ENCODE results near the gene ODAD4.

Gene ODAD4

DNA sequence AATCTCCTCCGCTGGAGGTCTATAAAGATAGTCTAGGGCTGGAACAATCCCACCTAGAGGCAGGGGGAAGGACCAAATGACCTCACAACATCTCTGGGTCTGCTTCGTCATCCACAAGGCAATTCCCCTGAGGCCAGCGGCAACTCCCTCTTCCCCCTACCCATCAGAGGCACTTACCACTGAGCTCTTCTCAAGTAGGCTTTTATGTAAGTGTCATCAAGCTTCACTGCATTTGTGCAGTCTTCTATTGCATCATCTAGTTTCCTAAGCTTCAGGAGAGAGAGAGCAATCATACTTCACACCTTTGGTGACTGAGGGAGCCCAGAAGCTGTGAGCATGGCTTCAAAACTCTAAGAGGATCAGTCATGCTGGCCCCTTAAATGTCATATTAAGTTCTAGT, 57.2 kb downstream of the ODAD4 start:
- H3K9me2 ChIP-seq (replicated peaks; ENCODE audit: low read depth, low read length), result no peaks in the 10 kb centered on the region
- H3K4me1 ChIP-seq (ENCODE audit: insufficient read depth, low read length, poor library complexity, severe bottlenecking), result no peaks in the 10 kb centered on the region
- TF ChIP-seq, protein P1, sequence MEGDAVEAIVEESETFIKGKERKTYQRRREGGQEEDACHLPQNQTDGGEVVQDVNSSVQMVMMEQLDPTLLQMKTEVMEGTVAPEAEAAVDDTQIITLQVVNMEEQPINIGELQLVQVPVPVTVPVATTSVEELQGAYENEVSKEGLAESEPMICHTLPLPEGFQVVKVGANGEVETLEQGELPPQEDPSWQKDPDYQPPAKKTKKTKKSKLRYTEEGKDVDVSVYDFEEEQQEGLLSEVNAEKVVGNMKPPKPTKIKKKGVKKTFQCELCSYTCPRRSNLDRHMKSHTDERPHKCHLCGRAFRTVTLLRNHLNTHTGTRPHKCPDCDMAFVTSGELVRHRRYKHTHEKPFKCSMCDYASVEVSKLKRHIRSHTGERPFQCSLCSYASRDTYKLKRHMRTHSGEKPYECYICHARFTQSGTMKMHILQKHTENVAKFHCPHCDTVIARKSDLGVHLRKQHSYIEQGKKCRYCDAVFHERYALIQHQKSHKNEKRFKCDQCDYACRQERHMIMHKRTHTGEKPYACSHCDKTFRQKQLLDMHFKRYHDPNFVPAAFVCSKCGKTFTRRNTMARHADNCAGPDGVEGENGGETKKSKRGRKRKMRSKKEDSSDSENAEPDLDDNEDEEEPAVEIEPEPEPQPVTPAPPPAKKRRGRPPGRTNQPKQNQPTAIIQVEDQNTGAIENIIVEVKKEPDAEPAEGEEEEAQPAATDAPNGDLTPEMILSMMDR (conservative IDR thresholded peaks at IDR 0.05; ENCODE audit: low read length), result no peak
- no peak for TF ChIP-seq EZH2phosphoT487 (IDR thresholded peaks at IDR 0.05; ENCODE audit: borderline replicate concordance)
- H3K9ac ChIP-seq (ENCODE audit: low read depth, low read length, poor library complexity, severe bottlenecking), result no peak overlapping the region
- H3K36me3 ChIP-seq (ENCODE audit: insufficient read depth, low read length), result peaks cover 95% of the 10 kb centered on the region; the same call in 1 of the 2 replicates
- no peaks in the 10 kb centered on the region for H3K9me3 ChIP-seq (ENCODE audit: insufficient read depth, low read depth, low read length)
- no peaks in the 10 kb centered on the region for H4K20me1 ChIP-seq (ENCODE audit: insufficient read depth, low read length, poor library complexity, severe bottlenecking)
- H2AFZ ChIP-seq (ENCODE audit: low read length), result no peak overlapping the region
- H3K4me3 ChIP-seq (ENCODE audit: low read length, poor library complexity, severe bottlenecking), result no peak overlapping the region
- H3K79me2 ChIP-seq (ENCODE audit: insufficient read depth, low read length), result no peaks in the 10 kb centered on the region
- no peak overlapping the region for H3K4me2 ChIP-seq (ENCODE audit: low read depth, low read length, poor library complexity, severe bottlenecking)
- no peaks in the 10 kb centered on the region for H3F3A ChIP-seq (ENCODE audit: low read depth)
- no peaks in the 10 kb centered on the region for H3K27me3 ChIP-seq (ENCODE audit: insufficient read depth, low read length, poor library complexity, severe bottlenecking)

DNA sequence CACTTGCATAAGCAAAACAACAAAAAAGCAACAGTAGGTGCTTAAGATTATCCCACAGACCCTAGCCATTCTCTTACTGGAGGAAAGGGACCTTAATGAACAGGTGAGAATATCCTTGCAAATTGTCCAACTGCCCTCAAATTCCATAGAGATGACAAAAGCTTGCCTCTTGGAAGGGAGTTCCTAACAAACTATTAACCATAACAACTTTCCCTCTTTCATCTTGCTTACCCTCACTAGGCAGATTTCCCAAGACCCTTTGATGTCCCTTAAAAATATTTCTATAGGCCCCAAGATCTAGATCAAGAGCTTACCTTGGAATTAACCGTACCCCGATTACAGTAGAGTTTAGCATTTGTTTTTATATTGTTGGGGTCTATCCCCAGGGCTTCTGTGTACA, 58.0 kb downstream of the ODAD4 start:
- Histone ChIP-seq H3K9me2 (replicated peaks; ENCODE audit: low read depth, low read length) (no peaks in the 10 kb centered on the region), H3K4me2 (ENCODE audit: low read depth, low read length, poor library complexity, severe bottlenecking) (no peak overlapping the region), H3K9ac (ENCODE audit: low read depth, low read length, poor library complexity, severe bottlenecking) (no peak overlapping the region), H2AFZ (ENCODE audit: low read length) (no peak overlapping the region), H3K4me1 (ENCODE audit: insufficient read depth, low read length, poor library complexity, severe bottlenecking) (no peaks in the 10 kb centered on the region), H3K36me3 (ENCODE audit: insufficient read depth, low read length) (peaks cover 94% of the 10 kb centered on the region; the same call in 1 of the 2 replicates), H4K20me1 (ENCODE audit: insufficient read depth, low read length, poor library complexity, severe bottlenecking) (no peaks in the 10 kb centered on the region), H3F3A (ENCODE audit: low read depth) (no peaks in the 10 kb centered on the region), H3K4me3 (ENCODE audit: low read length, poor library complexity, severe bottlenecking) (no peak overlapping the region), H3K27me3 (ENCODE audit: insufficient read depth, low read length, poor library complexity, severe bottlenecking) (no peaks in the 10 kb centered on the region), H3K79me2 (ENCODE audit: insufficient read depth, low read length) (no peaks in the 10 kb centered on the region), H3K9me3 (ENCODE audit: insufficient read depth, low read depth, low read length) (no peaks in the 10 kb centered on the region)
- TF ChIP-seq, protein P1 (conservative IDR thresholded peaks at IDR 0.05; ENCODE audit: low read length), result no peak
- TF ChIP-seq EZH2phosphoT487 (IDR thresholded peaks at IDR 0.05; ENCODE audit: borderline replicate concordance), result no peak

DNA sequence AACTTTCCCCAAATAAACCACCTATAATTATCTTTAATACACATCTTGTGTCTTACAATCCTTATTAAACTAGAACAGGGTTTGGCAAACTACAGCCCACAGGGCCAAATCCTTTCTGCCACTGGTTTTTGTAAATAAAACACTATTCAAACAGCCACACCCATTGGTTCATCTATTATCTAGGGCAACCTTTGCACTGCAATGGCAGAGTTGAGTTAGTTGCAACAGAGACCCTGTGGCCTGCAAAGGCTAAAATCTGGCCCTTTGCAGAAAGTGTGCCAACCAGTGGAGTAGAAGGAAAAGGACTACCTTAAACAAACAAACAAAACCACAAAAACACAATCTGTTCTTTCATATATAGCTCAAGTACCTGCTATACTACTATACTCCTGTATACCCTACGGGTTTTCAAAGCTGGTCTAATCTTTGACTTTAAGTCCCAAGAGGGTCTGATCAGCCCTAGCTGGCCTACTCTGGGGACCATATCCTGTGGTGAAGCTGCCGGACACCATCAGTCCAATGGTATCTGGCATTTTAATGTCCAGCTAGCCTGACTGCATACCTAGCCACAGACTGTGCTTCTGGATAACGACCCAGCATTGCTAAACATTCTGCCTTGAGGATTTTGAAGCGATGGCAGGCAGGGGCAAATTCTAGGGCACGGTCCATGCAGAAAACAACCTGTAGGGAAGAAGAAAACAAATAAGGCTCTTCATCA, 59.4 kb downstream of the ODAD4 start:
- H3K4me1 ChIP-seq (ENCODE audit: insufficient read depth, low read length, poor library complexity, severe bottlenecking), result no peaks in the 10 kb centered on the region
- no peaks in the 10 kb centered on the region for H4K20me1 ChIP-seq (ENCODE audit: insufficient read depth, low read length, poor library complexity, severe bottlenecking)
- H3K36me3 ChIP-seq (ENCODE audit: insufficient read depth, low read length), result peaks cover 92% of the 10 kb centered on the region; the same call in 1 of the 2 replicates
- no peak overlapping the region for H3K9ac ChIP-seq (ENCODE audit: low read depth, low read length, poor library complexity, severe bottlenecking)
- 0 out of 2 replicates have a peak, but pooled peaks cover 4% of the 10 kb centered on the region for H3F3A ChIP-seq (ENCODE audit: low read depth)
- H2AFZ ChIP-seq (ENCODE audit: low read length), result no peak overlapping the region
- no peaks in the 10 kb centered on the region for H3K79me2 ChIP-seq (ENCODE audit: insufficient read depth, low read length)
- no peak overlapping the region for H3K4me2 ChIP-seq (ENCODE audit: low read depth, low read length, poor library complexity, severe bottlenecking)
- H3K9me3 ChIP-seq (ENCODE audit: insufficient read depth, low read depth, low read length), result no peaks in the 10 kb centered on the region
- no peak overlapping the region for H3K4me3 ChIP-seq (ENCODE audit: low read length, poor library complexity, severe bottlenecking)
- H3K27me3 ChIP-seq (ENCODE audit: insufficient read depth, low read length, poor library complexity, severe bottlenecking), result no peaks in the 10 kb centered on the region
- no peaks in the 10 kb centered on the region for H3K9me2 ChIP-seq (replicated peaks; ENCODE audit: low read depth, low read length)
- TF ChIP-seq EZH2phosphoT487 (IDR thresholded peaks at IDR 0.05; ENCODE audit: borderline replicate concordance), result no peak
- TF ChIP-seq, protein P1 (conservative IDR thresholded peaks at IDR 0.05; ENCODE audit: low read length), result no peak

Data from Loucy (cell line).